Breast epithelium (tissue), 3 donors: Measurements from ENCODE around the gene TMEM218.

Experiments
- POLR2A ChIP-seq: fragments of 450-650 bp; IDR thresholded peaks from one replicate; pipeline ENCODE4 v1.6.1; 2016; ENCODE audit warnings: antibody characterized with exemption, mild to moderate bottlenecking, moderate library complexity
- POLR2AphosphoS5 ChIP-seq, 3 donors: sonication (generic); formaldehyde crosslinking; IDR thresholded peaks; one replicate each; pipeline ENCODE4 v1.6.1; 2017; ENCODE audit warnings: antibody characterized with exemption in 3 of 3
- TF ChIP-seq, protein P1 (sequence below), 3 donors: fragments of 450-650 bp; IDR thresholded peaks; one replicate each; pipeline ENCODE4 v1.5.1; 2016 to 2017; ENCODE audit warnings: antibody characterized with exemption in 3 of 3, mild to moderate bottlenecking in 3 of 3, moderate library complexity in 3 of 3

GRCh38 chr11:125141178-125141577, 29.8 kb upstream of the TMEM218 start:
- TF ChIP-seq, protein P1, sequence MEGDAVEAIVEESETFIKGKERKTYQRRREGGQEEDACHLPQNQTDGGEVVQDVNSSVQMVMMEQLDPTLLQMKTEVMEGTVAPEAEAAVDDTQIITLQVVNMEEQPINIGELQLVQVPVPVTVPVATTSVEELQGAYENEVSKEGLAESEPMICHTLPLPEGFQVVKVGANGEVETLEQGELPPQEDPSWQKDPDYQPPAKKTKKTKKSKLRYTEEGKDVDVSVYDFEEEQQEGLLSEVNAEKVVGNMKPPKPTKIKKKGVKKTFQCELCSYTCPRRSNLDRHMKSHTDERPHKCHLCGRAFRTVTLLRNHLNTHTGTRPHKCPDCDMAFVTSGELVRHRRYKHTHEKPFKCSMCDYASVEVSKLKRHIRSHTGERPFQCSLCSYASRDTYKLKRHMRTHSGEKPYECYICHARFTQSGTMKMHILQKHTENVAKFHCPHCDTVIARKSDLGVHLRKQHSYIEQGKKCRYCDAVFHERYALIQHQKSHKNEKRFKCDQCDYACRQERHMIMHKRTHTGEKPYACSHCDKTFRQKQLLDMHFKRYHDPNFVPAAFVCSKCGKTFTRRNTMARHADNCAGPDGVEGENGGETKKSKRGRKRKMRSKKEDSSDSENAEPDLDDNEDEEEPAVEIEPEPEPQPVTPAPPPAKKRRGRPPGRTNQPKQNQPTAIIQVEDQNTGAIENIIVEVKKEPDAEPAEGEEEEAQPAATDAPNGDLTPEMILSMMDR (IDR thresholded peaks at IDR 0.05) = no peak
- TF ChIP-seq POLR2AphosphoS5 (IDR thresholded peaks at IDR 0.05) (no peak), POLR2A (no peak)
